H9 (cell line): ENCODE data around the gene SPRTN. TPM values are rescaled to one million over a fixed set of nuclear protein-coding genes. Genes with fewer than 3 reads are reported as not detected.

ENCODE experiments used
- DNase-seq: peaks from one replicate; pipeline ENCODE4 v3.0.0-alpha.2; 2017
- H2AFZ ChIP-seq: one replicate; pipeline ENCODE4 v1.6.1; 2013; ENCODE audit warnings: mild to moderate bottlenecking, low read length, control low read depth, moderate library complexity
- H2AK5ac ChIP-seq: 2 replicates; pipeline ENCODE4 v1.6.1; 2013; ENCODE audit warnings: low read length, control low read depth, mixed read lengths; ENCODE audit not compliant: insufficient read length
- H2BK120ac ChIP-seq: one replicate; pipeline ENCODE4 v1.6.1; 2013; ENCODE audit warnings: low read depth, mild to moderate bottlenecking, low read length, control low read depth, inconsistent platforms; ENCODE audit not compliant: poor library complexity, severe bottlenecking
- H2BK12ac ChIP-seq: 2 replicates; pipeline ENCODE4 v1.6.1; 2013; ENCODE audit warnings: low read length, control low read depth, mixed read lengths, low read depth; ENCODE audit not compliant: insufficient read length
- H2BK15ac ChIP-seq: 2 replicates; pipeline ENCODE4 v1.6.1; 2013; ENCODE audit warnings: low read depth, low read length, control low read depth
- H2BK20ac ChIP-seq: one replicate; pipeline ENCODE4 v1.6.1; 2013; ENCODE audit warnings: low read depth, mild to moderate bottlenecking, low read length, control low read depth, inconsistent platforms; ENCODE audit not compliant: poor library complexity, severe bottlenecking
- H2BK5ac ChIP-seq: 2 replicates; pipeline ENCODE4 v1.6.1; 2013; ENCODE audit warnings: low read length, control low read depth, mixed read lengths; ENCODE audit not compliant: insufficient read length
- H3K14ac ChIP-seq: 2 replicates; pipeline ENCODE4 v1.6.1; 2013; ENCODE audit warnings: low read length, control low read depth; ENCODE audit not compliant: insufficient read depth
- H3K18ac ChIP-seq: 2 replicates; pipeline ENCODE4 v1.6.1; 2013; ENCODE audit warnings: low read depth, mild to moderate bottlenecking, mixed read lengths, low read length, control low read depth; ENCODE audit not compliant: insufficient read length
- H3K23ac ChIP-seq: 2 replicates; pipeline ENCODE4 v1.6.1; 2013; ENCODE audit warnings: low read length, control low read depth, mixed read lengths, low read depth; ENCODE audit not compliant: insufficient read length
- H3K23me2 ChIP-seq: 2 replicates; pipeline ENCODE4 v1.6.1; 2013; ENCODE audit warnings: low read depth, mild to moderate bottlenecking, mixed read lengths, low read length, control low read depth; ENCODE audit not compliant: insufficient read length, poor library complexity, severe bottlenecking
- H3K27ac ChIP-seq: 2 replicates; pipeline ENCODE4 v1.5.1; 2013; ENCODE audit warnings: low read length, control low read depth, mixed read lengths, low read depth; ENCODE audit not compliant: insufficient read length
- H3K27me3 ChIP-seq: 2 replicates; pipeline ENCODE4 v1.6.1; 2013; ENCODE audit warnings: low read length, control low read depth, inconsistent platforms; ENCODE audit not compliant: insufficient read depth
- H3K4ac ChIP-seq: 2 replicates; pipeline ENCODE4 v1.6.1; 2013; ENCODE audit warnings: low read depth, mild to moderate bottlenecking, control low read depth, inconsistent platforms, low read length, moderate library complexity
- H3K4me1 ChIP-seq: 2 replicates; pipeline ENCODE4 v1.6.1; 2013; ENCODE audit warnings: low read length, control low read depth, inconsistent platforms; ENCODE audit not compliant: insufficient read depth
- H3K4me2 ChIP-seq: 2 replicates; pipeline ENCODE4 v1.6.1; 2013; ENCODE audit warnings: low read length, control low read depth, mixed read lengths; ENCODE audit not compliant: insufficient read length, insufficient read depth
- H3K56ac ChIP-seq: 2 replicates; pipeline ENCODE4 v1.6.1; 2013; ENCODE audit warnings: low read depth, mild to moderate bottlenecking, mixed read lengths, low read length, control low read depth; ENCODE audit not compliant: insufficient read length
- H3K79me1 ChIP-seq: 2 replicates; pipeline ENCODE4 v1.6.1; 2013; ENCODE audit warnings: low read depth, mild to moderate bottlenecking, moderate library complexity, low read length, control low read depth, inconsistent platforms; ENCODE audit not compliant: insufficient read depth, poor library complexity, severe bottlenecking
- H3K79me2 ChIP-seq: 2 replicates; pipeline ENCODE4 v1.6.1; 2013; ENCODE audit warnings: low read length, control low read depth, inconsistent platforms; ENCODE audit not compliant: insufficient read depth
- H3K9ac ChIP-seq: 2 replicates; pipeline ENCODE4 v1.6.1; 2013; ENCODE audit warnings: low read length, control low read depth, mixed read lengths; ENCODE audit not compliant: insufficient read length; ENCODE audit errors: extremely low read depth
- H3K9me3 ChIP-seq: one replicate; pipeline ENCODE4 v1.6.1; 2013; ENCODE audit warnings: low read depth, low read length, inconsistent platforms; ENCODE audit not compliant: control insufficient read depth
- H3T11ph ChIP-seq: one replicate; pipeline ENCODE4 v1.6.1; 2013; ENCODE audit warnings: mild to moderate bottlenecking, low read length, control low read depth, inconsistent platforms
- H4K20me1 ChIP-seq: one replicate; pipeline ENCODE4 v1.6.1; 2013; ENCODE audit not compliant: control insufficient read depth, insufficient read length, insufficient read depth
- H4K5ac ChIP-seq: 2 replicates; pipeline ENCODE4 v1.6.1; 2013; ENCODE audit warnings: low read depth, mild to moderate bottlenecking, mixed read lengths, low read length, control low read depth; ENCODE audit not compliant: insufficient read length
- H4K8ac ChIP-seq: replicated peaks from 2 replicates; pipeline ENCODE4 v1.6.1; 2013; ENCODE audit warnings: low read length, control low read depth, mixed read lengths, low read depth; ENCODE audit not compliant: insufficient read length
- H4K91ac ChIP-seq: 2 replicates; pipeline ENCODE4 v1.6.1; 2013; ENCODE audit warnings: low read depth, mild to moderate bottlenecking, moderate library complexity, mixed read lengths, low read length, control low read depth; ENCODE audit not compliant: insufficient read length
- H3K27ac Mint-ChIP-seq, 3 experiments: 2 replicates in 2 of 3; 3 replicates in 1 of 3; pipeline ENCODE4 v1.8.0; 2020 to 2021; ENCODE audit warnings: mixed read lengths in 3 of 3, mild to moderate bottlenecking in 1 of 3, moderate library complexity in 1 of 3
- H3K27me3 Mint-ChIP-seq: 2 replicates; pipeline ENCODE4 v1.8.0; 2021; ENCODE audit warnings: low read depth, mild to moderate bottlenecking, moderate library complexity, mixed read lengths
- H3K36me3 Mint-ChIP-seq, 3 experiments: 2 replicates in 2 of 3; 3 replicates in 1 of 3; pipeline ENCODE4 v1.8.0; 2020 to 2021; ENCODE audit warnings: low read depth in 3 of 3, mixed read lengths in 3 of 3; ENCODE audit not compliant: insufficient read depth in 1 of 3
- H3K4me1 Mint-ChIP-seq, 2 experiments: 2 replicates each; pipeline ENCODE4 v1.8.0; 2020; ENCODE audit warnings: mixed read lengths in 2 of 2
- H3K4me3 Mint-ChIP-seq, 2 experiments: 2 replicates in 1 of 2; 3 replicates in 1 of 2; pipeline ENCODE4 v1.8.0; 2020 to 2021; ENCODE audit warnings: mild to moderate bottlenecking in 2 of 2, mixed read lengths in 2 of 2, moderate library complexity in 1 of 2
- H3K9me3 Mint-ChIP-seq, 2 experiments: 2 replicates in 1 of 2; 3 replicates in 1 of 2; pipeline ENCODE4 v1.8.0; 2020; ENCODE audit warnings: mild to moderate bottlenecking in 2 of 2, mixed read lengths in 2 of 2, moderate library complexity in 1 of 2
- total RNA-seq: library from RNA; stranded (reverse); gene quantifications from 2 replicates; pipeline ENCODE4 v1.2.1, GENCODE V29; 2021
- TF ChIP-seq, protein P1 (sequence below): fragments of 200-600 bp; sonication (generic); conservative IDR thresholded peaks from 3 replicates; pipeline ENCODE4 v1.8.0; 2021; ENCODE audit warnings: antibody characterized with exemption, mild to moderate bottlenecking

SPRTN gene
- total RNA-seq, 1 experiment from 2014 or later = 14.8 TPM

DNA sequence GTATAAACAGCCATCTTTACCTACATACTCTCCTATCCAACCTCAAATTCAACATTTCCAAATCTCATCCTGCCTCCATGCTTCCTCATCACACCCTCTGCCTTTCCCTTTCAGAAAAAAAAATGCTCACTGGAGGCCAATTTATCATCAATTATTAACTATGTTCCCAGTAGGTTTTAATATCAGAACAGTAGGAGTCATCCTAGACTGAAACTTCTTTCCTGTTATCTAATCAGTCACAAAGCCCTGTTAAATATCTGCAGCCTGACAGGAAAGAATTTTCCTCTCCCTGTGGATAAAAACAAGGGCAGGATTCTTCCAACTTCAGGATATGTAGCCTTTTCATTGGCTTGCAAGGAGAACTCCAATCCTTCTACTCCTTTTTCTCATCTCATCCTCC, 55.6 kb downstream of the SPRTN start:
- H2BK20ac ChIP-seq = no peak overlapping the region
- no peak overlapping the region for H3K4ac ChIP-seq
- H3K79me1 ChIP-seq = no peaks in the 10 kb centered on the region
- no peak overlapping the region for H3K23ac ChIP-seq
- H3K56ac ChIP-seq = no peak overlapping the region
- H3K9me3 Mint-ChIP-seq = no peaks in the 10 kb centered on the region
- H4K5ac ChIP-seq = no peak overlapping the region
- H3K36me3 Mint-ChIP-seq = no peaks in the 10 kb centered on the region
- no peak overlapping the region for H3K27ac Mint-ChIP-seq
- H3K4me1 ChIP-seq = peaks cover 7% of the 10 kb centered on the region; the same call in 1 of the 2 replicates
- H3K4me1 Mint-ChIP-seq = peaks cover 7 to 10% of the 10 kb centered on the region in 2 experiments; a peak in 3 of 4 replicates
- no peak overlapping the region for H3K4me3 Mint-ChIP-seq
- H3K79me2 ChIP-seq = no peaks in the 10 kb centered on the region
- no peak for DNase-seq
- H2AFZ ChIP-seq = no peak overlapping the region
- H2BK5ac ChIP-seq = no peak overlapping the region
- H4K8ac ChIP-seq = no peak overlapping the region
- H4K20me1 ChIP-seq = no peaks in the 10 kb centered on the region
- no peak overlapping the region for H4K91ac ChIP-seq
- no peaks in the 10 kb centered on the region for H3K27me3 ChIP-seq
- H3K18ac ChIP-seq = no peak overlapping the region
- H2AK5ac ChIP-seq = no peak overlapping the region
- H3K27ac ChIP-seq = no peak overlapping the region
- H3T11ph ChIP-seq = no peak overlapping the region
- H2BK120ac ChIP-seq = no peak overlapping the region
- no peaks in the 10 kb centered on the region for H3K27me3 Mint-ChIP-seq
- no peak overlapping the region for H3K4me2 ChIP-seq
- H3K23me2 ChIP-seq = no peaks in the 10 kb centered on the region
- no peak overlapping the region for H2BK12ac ChIP-seq
- H3K14ac ChIP-seq = no peak overlapping the region
- no peak overlapping the region for H3K9ac ChIP-seq
- TF ChIP-seq, protein P1, sequence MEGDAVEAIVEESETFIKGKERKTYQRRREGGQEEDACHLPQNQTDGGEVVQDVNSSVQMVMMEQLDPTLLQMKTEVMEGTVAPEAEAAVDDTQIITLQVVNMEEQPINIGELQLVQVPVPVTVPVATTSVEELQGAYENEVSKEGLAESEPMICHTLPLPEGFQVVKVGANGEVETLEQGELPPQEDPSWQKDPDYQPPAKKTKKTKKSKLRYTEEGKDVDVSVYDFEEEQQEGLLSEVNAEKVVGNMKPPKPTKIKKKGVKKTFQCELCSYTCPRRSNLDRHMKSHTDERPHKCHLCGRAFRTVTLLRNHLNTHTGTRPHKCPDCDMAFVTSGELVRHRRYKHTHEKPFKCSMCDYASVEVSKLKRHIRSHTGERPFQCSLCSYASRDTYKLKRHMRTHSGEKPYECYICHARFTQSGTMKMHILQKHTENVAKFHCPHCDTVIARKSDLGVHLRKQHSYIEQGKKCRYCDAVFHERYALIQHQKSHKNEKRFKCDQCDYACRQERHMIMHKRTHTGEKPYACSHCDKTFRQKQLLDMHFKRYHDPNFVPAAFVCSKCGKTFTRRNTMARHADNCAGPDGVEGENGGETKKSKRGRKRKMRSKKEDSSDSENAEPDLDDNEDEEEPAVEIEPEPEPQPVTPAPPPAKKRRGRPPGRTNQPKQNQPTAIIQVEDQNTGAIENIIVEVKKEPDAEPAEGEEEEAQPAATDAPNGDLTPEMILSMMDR = no peak
- no peak overlapping the region for H2BK15ac ChIP-seq
- no peaks in the 10 kb centered on the region for H3K9me3 ChIP-seq
